ENCODE measurements around the gene HOXA7.

DNA sequence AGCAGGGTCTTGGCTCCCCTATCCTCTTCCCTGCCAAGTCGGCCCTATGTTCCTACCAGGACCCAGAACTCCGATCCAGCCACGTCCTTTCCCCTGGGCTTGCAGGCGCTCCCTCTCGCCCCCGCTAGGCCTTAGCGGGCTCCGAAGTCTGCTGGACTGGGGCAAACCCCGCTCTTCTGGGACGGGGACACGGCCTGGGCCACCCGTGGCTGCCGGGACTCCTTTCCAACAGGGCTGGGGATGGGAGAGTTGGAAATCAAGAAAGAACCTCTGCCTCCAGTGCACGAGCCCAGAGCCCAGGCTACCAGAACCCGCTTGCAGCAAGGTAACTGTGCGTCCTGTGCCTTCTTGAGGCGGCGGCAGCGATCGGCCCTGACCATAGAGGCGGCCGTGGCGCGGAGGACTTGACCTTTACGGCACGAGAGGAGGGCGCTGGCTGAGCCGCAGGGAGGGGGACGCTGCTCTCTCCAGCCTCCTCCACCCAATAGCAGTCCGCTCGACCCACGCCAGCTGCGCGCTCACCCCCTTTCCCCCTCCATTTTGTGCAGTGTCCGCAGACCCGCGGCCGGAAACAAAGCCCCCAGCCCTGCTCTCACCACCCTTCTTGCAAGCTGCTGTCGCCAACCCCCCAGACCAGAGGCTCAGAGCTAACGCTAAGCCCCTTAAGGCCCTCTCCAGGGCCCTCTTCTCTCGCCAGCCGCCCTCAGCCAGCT is 35.5 kb upstream of the HOXA7 start:
- TF ChIP-seq, protein P1, sequence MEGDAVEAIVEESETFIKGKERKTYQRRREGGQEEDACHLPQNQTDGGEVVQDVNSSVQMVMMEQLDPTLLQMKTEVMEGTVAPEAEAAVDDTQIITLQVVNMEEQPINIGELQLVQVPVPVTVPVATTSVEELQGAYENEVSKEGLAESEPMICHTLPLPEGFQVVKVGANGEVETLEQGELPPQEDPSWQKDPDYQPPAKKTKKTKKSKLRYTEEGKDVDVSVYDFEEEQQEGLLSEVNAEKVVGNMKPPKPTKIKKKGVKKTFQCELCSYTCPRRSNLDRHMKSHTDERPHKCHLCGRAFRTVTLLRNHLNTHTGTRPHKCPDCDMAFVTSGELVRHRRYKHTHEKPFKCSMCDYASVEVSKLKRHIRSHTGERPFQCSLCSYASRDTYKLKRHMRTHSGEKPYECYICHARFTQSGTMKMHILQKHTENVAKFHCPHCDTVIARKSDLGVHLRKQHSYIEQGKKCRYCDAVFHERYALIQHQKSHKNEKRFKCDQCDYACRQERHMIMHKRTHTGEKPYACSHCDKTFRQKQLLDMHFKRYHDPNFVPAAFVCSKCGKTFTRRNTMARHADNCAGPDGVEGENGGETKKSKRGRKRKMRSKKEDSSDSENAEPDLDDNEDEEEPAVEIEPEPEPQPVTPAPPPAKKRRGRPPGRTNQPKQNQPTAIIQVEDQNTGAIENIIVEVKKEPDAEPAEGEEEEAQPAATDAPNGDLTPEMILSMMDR (IDR thresholded peaks at IDR 0.05; ENCODE audit: extremely low read depth in 1 of 2, insufficient read depth in 1 of 2, low read depth in 1 of 2, low read length in 2 of 2) = no peak
- TF ChIP-seq EZH2 (IDR thresholded peaks at IDR 0.05; ENCODE audit: borderline replicate concordance, low read depth, low read length, severe bottlenecking) (peak; percentile 0), JUN (IDR thresholded peaks at IDR 0.05; ENCODE audit: borderline replicate concordance, insufficient read depth, insufficient read length, low read depth) (no peak), FOS (IDR thresholded peaks at IDR 0.05; ENCODE audit: borderline replicate concordance, insufficient read depth, low read length) (no peak), POLR2A (IDR thresholded peaks at IDR 0.05; ENCODE audit: low read depth, low read length) (no peak)
- TF ChIP-seq, protein P2, sequence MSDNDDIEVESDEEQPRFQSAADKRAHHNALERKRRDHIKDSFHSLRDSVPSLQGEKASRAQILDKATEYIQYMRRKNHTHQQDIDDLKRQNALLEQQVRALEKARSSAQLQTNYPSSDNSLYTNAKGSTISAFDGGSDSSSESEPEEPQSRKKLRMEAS (IDR thresholded peaks at IDR 0.05; ENCODE audit: insufficient read depth, insufficient read length) = no peak
